H1 (cell line): ENCODE data around the gene AVPR1A. TPM values are rescaled to one million over a fixed set of nuclear protein-coding genes. Genes with fewer than 3 reads are reported as not detected.
A peak's percentile ranks its signal among the peaks of the same experiment; 100 is the strongest.

Source experiments
- CTCF ChIA-PET: fragments of 300-600 bp; sonication (Branson Sonifier 250); formaldehyde crosslinking; loops from one replicate; lab custom pipeline; 2021; ENCODE audit not compliant: partially characterized antibody; lab: Charles Lee
- POLR2A ChIA-PET: fragments of 300-600 bp; sonication (Branson Sonifier 250); formaldehyde crosslinking; loops from one replicate; lab custom pipeline; 2021; ENCODE audit warnings: inconsistent platforms; ENCODE audit not compliant: partially characterized antibody; lab: Charles Lee
- DNase-seq, 2 experiments: peaks; one replicate each; pipeline versions ENCODE4 v3.0.0 to v3.0.0-alpha.2; 2010 to 2022; ENCODE audit warnings: low spot score in 2 of 2, low read depth in 1 of 2, mixed read lengths in 1 of 2
- FAIRE-seq: peaks from 2 replicates; lab custom pipeline; 2011; peaks lifted over from hg19 to GRCh38; lab: Jason Lieb, UNC
- H2AFZ ChIP-seq: 2 replicates; pipeline ENCODE4 v1.8.1; 2012; ENCODE audit warnings: low read length, inconsistent platforms
- H2AK5ac ChIP-seq: 2 replicates; pipeline ENCODE4 v1.6.1; 2013; ENCODE audit warnings: low read depth, low read length
- H2BK120ac ChIP-seq: replicated peaks from 2 replicates; pipeline ENCODE3; 2013; ENCODE audit warnings: low read depth, low read length, inconsistent platforms
- H2BK12ac ChIP-seq: 2 replicates; pipeline ENCODE4 v1.6.1; 2013; ENCODE audit warnings: low read depth, low read length
- H2BK15ac ChIP-seq: 2 replicates; pipeline ENCODE4 v1.6.1; 2013; ENCODE audit warnings: low read length
- H2BK20ac ChIP-seq: 2 replicates; pipeline ENCODE4 v1.6.1; 2013; ENCODE audit warnings: low read length
- H2BK5ac ChIP-seq: 2 replicates; pipeline ENCODE4 v1.6.1; 2013; ENCODE audit warnings: low read depth, low read length
- H3K14ac ChIP-seq: 2 replicates; pipeline ENCODE4 v1.6.1; 2013; ENCODE audit warnings: inconsistent platforms; ENCODE audit not compliant: insufficient read length
- H3K18ac ChIP-seq: 2 replicates; pipeline ENCODE4 v1.6.1; 2013; ENCODE audit warnings: low read length; ENCODE audit errors: extremely low read depth
- H3K23ac ChIP-seq: 2 replicates; pipeline ENCODE4 v1.6.1; 2013; ENCODE audit warnings: inconsistent platforms; ENCODE audit not compliant: insufficient read length
- H3K23me2 ChIP-seq: 2 replicates; pipeline ENCODE4 v1.6.1; 2013; ENCODE audit warnings: low read depth, low read length
- H3K27ac ChIP-seq: 2 replicates; pipeline ENCODE4 v1.6.1; 2011; ENCODE audit warnings: low read depth, low read length, inconsistent platforms
- H3K27me3 ChIP-seq, 4 experiments: replicated peaks in 1 of 4; 1 replicate in 1 of 4; 2 replicates in 3 of 4; pipeline versions ENCODE4 v1.6.1 to v1.8.1; 2011 to 2013; ENCODE audit warnings: low read length in 3 of 4, mild to moderate bottlenecking in 3 of 4, inconsistent platforms in 2 of 4, mixed read lengths in 2 of 4, moderate library complexity in 1 of 4; ENCODE audit not compliant: control insufficient read depth in 3 of 4, insufficient read depth in 3 of 4; ENCODE audit errors: extremely low read depth in 1 of 4
- H3K36me3 ChIP-seq, 4 experiments: 2 replicates each; pipeline versions ENCODE4 v1.6.1 to v1.8.1; 2011 to 2013; ENCODE audit warnings: mild to moderate bottlenecking in 4 of 4, low read length in 3 of 4, moderate library complexity in 2 of 4, control low read depth in 1 of 4, inconsistent platforms in 1 of 4; ENCODE audit not compliant: insufficient read depth in 4 of 4, control insufficient read depth in 2 of 4
- H3K4ac ChIP-seq: replicated peaks from 2 replicates; pipeline ENCODE3; 2013; ENCODE audit warnings: low read length, low read depth, mixed read lengths, inconsistent platforms; ENCODE audit not compliant: insufficient read length
- H3K4me1 ChIP-seq, 4 experiments: replicated peaks in 1 of 4; 1 replicate in 1 of 4; 2 replicates in 3 of 4; pipeline versions ENCODE4 v1.6.1 to v1.8.1; 2011 to 2013; ENCODE audit warnings: low read length in 3 of 4, inconsistent platforms in 2 of 4, mixed read lengths in 1 of 4; ENCODE audit not compliant: insufficient read depth in 4 of 4, control insufficient read depth in 3 of 4
- H3K4me2 ChIP-seq, 2 experiments: 2 replicates each; pipeline versions ENCODE4 v1.6.1 to v1.8.1; 2011 to 2013; ENCODE audit warnings: low read depth in 2 of 2, low read length in 2 of 2, control low read depth in 1 of 2, inconsistent platforms in 1 of 2, mild to moderate bottlenecking in 1 of 2; ENCODE audit not compliant: insufficient read depth in 1 of 2
- H3K4me3 ChIP-seq, 4 experiments: fragments of 200-600, 300-600 bp in 1 of 4; sonication (generic), shearing (Covaris generic), sonication (Bioruptor Twin) in 1 of 4; 2 replicates each; pipeline versions ENCODE4 v1.5.1 to v1.8.1; 2011 to 2016; ENCODE audit warnings: low read length in 4 of 4, low read depth in 3 of 4, control low read depth in 2 of 4, inconsistent platforms in 2 of 4, mild to moderate bottlenecking in 2 of 4, mixed read lengths in 1 of 4, moderate library complexity in 1 of 4; ENCODE audit not compliant: insufficient read depth in 2 of 4; ENCODE audit errors: extremely low read depth in 1 of 4
- H3K56ac ChIP-seq: replicated peaks from 2 replicates; pipeline ENCODE3; 2013; ENCODE audit warnings: low read depth, mild to moderate bottlenecking, mixed read lengths, low read length, inconsistent platforms; ENCODE audit not compliant: insufficient read length
- H3K79me1 ChIP-seq: 2 replicates; pipeline ENCODE4 v1.6.1; 2013; ENCODE audit warnings: low read depth, low read length, control low read depth
- H3K79me2 ChIP-seq, 2 experiments: 2 replicates each; pipeline versions ENCODE4 v1.6.1 to v1.8.1; 2012 to 2013; ENCODE audit warnings: low read length in 2 of 2, mild to moderate bottlenecking in 2 of 2, inconsistent platforms in 1 of 2; ENCODE audit not compliant: insufficient read depth in 2 of 2, control insufficient read depth in 1 of 2
- H3K9ac ChIP-seq, 4 experiments: replicated peaks in 1 of 4; 1 replicate in 1 of 4; 2 replicates in 3 of 4; pipeline versions ENCODE4 v1.6.1 to v1.8.1; 2011 to 2013; ENCODE audit warnings: low read depth in 3 of 4, low read length in 3 of 4, control low read depth in 2 of 4, mild to moderate bottlenecking in 2 of 4, moderate library complexity in 2 of 4, inconsistent platforms in 1 of 4; ENCODE audit errors: extremely low read depth in 1 of 4
- H3K9me3 ChIP-seq, 2 experiments: 2 replicates each; pipeline versions ENCODE4 v1.6.1 to v1.8.1; 2012 to 2013; ENCODE audit warnings: mild to moderate bottlenecking in 2 of 2, moderate library complexity in 2 of 2, control low read depth in 1 of 2, inconsistent platforms in 1 of 2, low read depth in 1 of 2, low read length in 1 of 2, mixed read lengths in 1 of 2; ENCODE audit not compliant: insufficient read depth in 2 of 2
- H4K20me1 ChIP-seq, 2 experiments: replicated peaks in 1 of 2; 2 replicates each; pipeline versions ENCODE3 to v1.8.1; 2011 to 2013; ENCODE audit warnings: inconsistent platforms in 2 of 2, low read length in 2 of 2, mild to moderate bottlenecking in 1 of 2; ENCODE audit not compliant: insufficient read depth in 2 of 2, control insufficient read depth in 1 of 2
- H4K5ac ChIP-seq: 2 replicates; pipeline ENCODE4 v1.6.1; 2013; ENCODE audit warnings: low read length, low read depth, mixed read lengths, inconsistent platforms; ENCODE audit not compliant: insufficient read length
- H4K8ac ChIP-seq: 2 replicates; pipeline ENCODE4 v1.8.0; 2013; ENCODE audit warnings: mild to moderate bottlenecking, moderate library complexity, low read length, inconsistent platforms; ENCODE audit not compliant: insufficient read depth; ENCODE audit errors: extremely low read depth
- H4K91ac ChIP-seq: replicated peaks from 2 replicates; pipeline ENCODE3; 2013; ENCODE audit warnings: low read length, mixed read lengths, inconsistent platforms; ENCODE audit not compliant: insufficient read length
- BACH1 ChIP-seq: IDR thresholded peaks from 2 replicates; pipeline ENCODE4 v1.6.1; 2012; ENCODE audit warnings: low read length, improper control_type of control experiment
- CREB1 ChIP-seq: IDR thresholded peaks from 2 replicates; pipeline ENCODE4 v1.6.1; 2012; ENCODE audit warnings: inconsistent platforms
- CTBP2 ChIP-seq: IDR thresholded peaks from 2 replicates; pipeline ENCODE4 v1.7.0; 2011; ENCODE audit warnings: borderline replicate concordance, mild to moderate bottlenecking, moderate library complexity, mixed read lengths, low read length; ENCODE audit not compliant: insufficient read depth, insufficient read length
- HDAC6 ChIP-seq: IDR thresholded peaks from one replicate; pipeline ENCODE4 v1.7.1; 2012; ENCODE audit warnings: low read depth, mild to moderate bottlenecking, inconsistent platforms, low read length, moderate library complexity
- JUND ChIP-seq: IDR thresholded peaks from 2 replicates; pipeline ENCODE4 v1.6.1; 2011; ENCODE audit warnings: mild to moderate bottlenecking, improper control_type of control experiment, low read length
- KDM1A ChIP-seq: fragments of 200-600, 300-600 bp; sonication (generic); IDR thresholded peaks from 2 replicates; pipeline ENCODE4 v1.7.1; 2016; ENCODE audit warnings: mild to moderate bottlenecking, low read length, borderline replicate concordance
- RXRA ChIP-seq: IDR thresholded peaks from 2 replicates; pipeline ENCODE4 v1.6.1; 2011; ENCODE audit warnings: low read depth, mild to moderate bottlenecking, low read length, moderate library complexity; ENCODE audit not compliant: insufficient read depth
- SAP30 ChIP-seq: fragments of 300-600 bp; sonication (generic); IDR thresholded peaks from 2 replicates; pipeline ENCODE4 v1.7.1; 2012; ENCODE audit warnings: low read length, moderate library complexity, mild to moderate bottlenecking, inconsistent platforms; ENCODE audit not compliant: insufficient read depth, insufficient replicate concordance
- SP2 ChIP-seq: IDR thresholded peaks from 2 replicates; pipeline ENCODE4 v1.6.1; 2012; ENCODE audit warnings: mild to moderate bottlenecking, low read length, inconsistent platforms
- TEAD4 ChIP-seq: IDR thresholded peaks from 2 replicates; pipeline ENCODE4 v1.6.1; 2012; ENCODE audit warnings: low read depth, low read length, inconsistent platforms, mixed read lengths
- WGBS, 2 experiments: shearing (Covaris generic) in 1 of 2; methylation state at CpG; one replicate each; pipeline versions ENCODE4 v1.1.6 to v1.1.7; 2013 to 2015; ENCODE audit warnings: low lambda C conversion rate in 2 of 2, mixed read lengths in 2 of 2, inconsistent platforms in 1 of 2, low coverage in 1 of 2, missing lambda C conversion rate in 1 of 2; ENCODE audit not compliant: insufficient replicate concordance in 2 of 2, insufficient coverage in 1 of 2, insufficient read length in 1 of 2; ENCODE audit errors: extremely low coverage in 1 of 2, missing lambda C conversion rate in 1 of 2; 5-methylcytosine and 5-hydroxymethylcytosine counted together
- polyA plus RNA-seq, 7 experiments: library from polyadenylated mRNA; depleted of rRNA in 3 of 7; stranded (reverse) in 5 of 7; unstranded in 2 of 7; fragments of >200 nt in 5 of 7; fragments of 200-250 nt in 2 of 7; gene quantifications; 1 replicate in 5 of 7; 2 replicates in 1 of 7; 4 replicates in 1 of 7; pipeline versions ENCODE4 v1.2.1 to v1.2.3, GENCODE V29; 2011 to 2013; ENCODE audit warnings: missing spikeins in 2 of 7, mixed read lengths in 2 of 7
- total RNA-seq: library from RNA; stranded (reverse); fragmentation: NEBNext Ultra II Directional; extraction: Animal tissue kit (Norgen Biotek cat#: 25700); gene quantifications from 2 replicates; pipeline ENCODE4 v1.2.1, GENCODE V29; 2021
- TF ChIP-seq, protein P1 (sequence below), 3 experiments: IDR thresholded peaks; 1 replicate in 2 of 3; 2 replicates in 1 of 3; pipeline versions ENCODE4 v1.5.1 to v1.6.1; 2011; ENCODE audit warnings: low read length in 3 of 3, mild to moderate bottlenecking in 3 of 3, inconsistent platforms in 2 of 3, low read depth in 1 of 3, moderate library complexity in 1 of 3; ENCODE audit not compliant: insufficient read depth in 1 of 3; ENCODE audit errors: control extremely low read depth in 1 of 3

Gene AVPR1A
- total and polyA plus RNA-seq, 2 of the 8 experiments (the other 6 are each of a cell fraction or from before 2014, with no cell fraction given), result 0.14 to 0.20 TPM

DNA sequence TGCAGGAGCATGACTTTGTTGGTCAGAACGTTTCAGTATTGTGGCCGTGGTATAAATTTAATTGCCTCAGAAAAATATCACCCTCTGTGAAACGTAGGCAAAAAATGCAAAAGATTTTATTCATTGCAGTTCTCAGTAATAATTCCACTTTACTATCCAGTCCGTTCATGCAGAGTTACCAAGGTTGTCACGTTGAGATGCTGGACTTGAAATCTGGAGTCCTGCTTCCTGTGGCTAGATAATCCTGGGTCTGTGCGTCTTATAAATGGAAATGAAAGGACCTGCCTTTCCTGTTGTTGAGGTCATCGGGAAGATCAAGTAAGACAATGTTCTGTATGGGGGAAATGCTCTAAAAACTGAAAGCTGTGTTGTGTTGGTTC lies 1.3 kb upstream of the AVPR1A start:
- H3K36me3 ChIP-seq, result no peaks in the 10 kb centered on the region
- FAIRE-seq (no peak), DNase-seq (no peak)
- peaks cover 0 to 6% of the 10 kb centered on the region in 2 experiments; a peak in 2 of 4 replicates for H3K9me3 ChIP-seq
- no peaks in the 10 kb centered on the region for H3K79me1 ChIP-seq
- H2AK5ac ChIP-seq, result no peak overlapping the region
- peaks cover 0 to 13% (median 9%) of the 10 kb centered on the region in 4 experiments; a peak in 5 of 7 replicates for H3K4me1 ChIP-seq
- H2BK15ac ChIP-seq, result no peak overlapping the region
- H3K27ac ChIP-seq, result no peak overlapping the region
- H2AFZ ChIP-seq, result peak overlapping the region; percentile 43; the same call in 1 of the 2 replicates
- H4K20me1 ChIP-seq, result peaks cover 2 to 5% of the 10 kb centered on the region in 2 experiments
- no peak overlapping the region for H3K23ac ChIP-seq
- no peak overlapping the region for H3K4ac ChIP-seq
- no peaks in the 10 kb centered on the region for H3K79me2 ChIP-seq
- no peak overlapping the region for H4K5ac ChIP-seq
- H4K8ac ChIP-seq, result no peak overlapping the region
- WGBS, 2 experiments, result 45% methylated on average over 7 of the region's 7 CpGs; no CpG with 5 or more reads in 1 of the 2 experiments
- H2BK5ac ChIP-seq, result no peak overlapping the region
- H4K91ac ChIP-seq, result no peak overlapping the region
- ChIA-PET CTCF (interaction anchor here (0.7 to 2.9 kb wide), 34 partner anchors 8 to 830 kb away, joined by 3 to 19 read pairs (median 4); no protein-coding TSS in a partner anchor), POLR2A (no interaction called here)
- H3K14ac ChIP-seq, result no peak overlapping the region
- no peak overlapping the region for H3K18ac ChIP-seq
- H3K4me3 ChIP-seq, result no peak overlapping the region; a peak in 1 of 8 replicates
- H2BK120ac ChIP-seq, result no peak overlapping the region
- peaks cover 17 to 41% (median 34%) of the 10 kb centered on the region in 4 experiments for H3K27me3 ChIP-seq
- H3K23me2 ChIP-seq, result peaks cover 22% of the 10 kb centered on the region
- no peak overlapping the region for H2BK20ac ChIP-seq
- H2BK12ac ChIP-seq, result no peak overlapping the region
- H3K4me2 ChIP-seq, result peak overlapping the region; percentile 97 to 98; a peak in 2 of 4 replicates
- no peak overlapping the region for H3K9ac ChIP-seq
- no peak overlapping the region for H3K56ac ChIP-seq
- TF ChIP-seq SAP30 (no peak), CTBP2 (no peak), HDAC6 (no peak), RXRA (no peak), JUND (no peak), CREB1 (no peak), SP2 (no peak), BACH1 (no peak), TEAD4 (no peak), KDM1A (no peak)
- TF ChIP-seq, protein P1, sequence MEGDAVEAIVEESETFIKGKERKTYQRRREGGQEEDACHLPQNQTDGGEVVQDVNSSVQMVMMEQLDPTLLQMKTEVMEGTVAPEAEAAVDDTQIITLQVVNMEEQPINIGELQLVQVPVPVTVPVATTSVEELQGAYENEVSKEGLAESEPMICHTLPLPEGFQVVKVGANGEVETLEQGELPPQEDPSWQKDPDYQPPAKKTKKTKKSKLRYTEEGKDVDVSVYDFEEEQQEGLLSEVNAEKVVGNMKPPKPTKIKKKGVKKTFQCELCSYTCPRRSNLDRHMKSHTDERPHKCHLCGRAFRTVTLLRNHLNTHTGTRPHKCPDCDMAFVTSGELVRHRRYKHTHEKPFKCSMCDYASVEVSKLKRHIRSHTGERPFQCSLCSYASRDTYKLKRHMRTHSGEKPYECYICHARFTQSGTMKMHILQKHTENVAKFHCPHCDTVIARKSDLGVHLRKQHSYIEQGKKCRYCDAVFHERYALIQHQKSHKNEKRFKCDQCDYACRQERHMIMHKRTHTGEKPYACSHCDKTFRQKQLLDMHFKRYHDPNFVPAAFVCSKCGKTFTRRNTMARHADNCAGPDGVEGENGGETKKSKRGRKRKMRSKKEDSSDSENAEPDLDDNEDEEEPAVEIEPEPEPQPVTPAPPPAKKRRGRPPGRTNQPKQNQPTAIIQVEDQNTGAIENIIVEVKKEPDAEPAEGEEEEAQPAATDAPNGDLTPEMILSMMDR (IDR thresholded peaks at IDR 0.05; ENCODE audit: control extremely low read depth in 1 of 3, insufficient read depth in 1 of 3, low read depth in 1 of 3, low read length in 3 of 3), result no peak
